HEK293T (cell line): Measurements from ENCODE around the gene VWC2.

Source experiments
- ELF4 ChIP-seq: fragments of 450-650 bp; IDR thresholded peaks from 2 replicates; pipeline ENCODE4 v1.6.1; 2017; ENCODE audit warnings: antibody characterized with exemption
- LEF1 ChIP-seq: fragments of 450-650 bp; IDR thresholded peaks from 2 replicates; pipeline ENCODE4 v1.6.1; 2017; ENCODE audit warnings: mild to moderate bottlenecking, borderline replicate concordance
- ZNF384 ChIP-seq: fragments of 450-650 bp; IDR thresholded peaks from 2 replicates; pipeline ENCODE4 v1.6.1; 2016

GRCh38 chr7:49855281-49855980 is 82.0 kb downstream of the VWC2 start:
- TF ChIP-seq ZNF384 (no peak), LEF1 (no peak), ELF4 (no peak)
